Measurements from ENCODE around the gene RBPJ.

RBPJ gene

DNA sequence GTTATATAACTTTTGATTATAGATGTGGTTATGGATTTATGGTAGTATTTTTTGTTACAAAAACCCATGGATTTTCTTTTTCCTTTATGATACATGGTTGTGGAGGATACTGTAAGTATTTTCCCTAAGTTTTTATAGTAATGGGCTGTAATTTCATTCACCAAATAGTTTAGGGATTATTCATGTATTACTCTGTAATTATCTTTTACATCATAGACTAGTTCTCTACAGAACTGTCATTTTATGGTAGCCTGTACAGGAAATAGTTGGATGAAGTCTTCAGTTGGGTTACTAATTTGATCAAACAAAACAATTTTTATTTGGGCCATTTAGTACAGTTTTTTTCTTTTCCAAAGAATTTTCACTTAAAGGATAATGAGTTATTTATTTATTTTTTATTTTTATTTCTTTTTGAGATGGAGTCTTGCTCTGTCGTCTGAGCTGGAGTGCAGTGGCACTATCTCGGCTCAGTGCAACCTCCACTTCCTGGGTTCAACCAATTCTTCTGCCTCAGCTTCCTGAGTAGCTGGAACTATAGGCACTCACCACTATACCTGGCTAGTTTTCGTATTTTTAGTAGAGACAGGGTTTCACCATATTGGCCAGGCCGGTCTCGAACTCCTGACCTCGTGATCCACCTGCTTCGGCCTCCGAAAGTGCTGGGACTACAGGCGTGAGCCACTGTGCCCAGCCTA, 42.1 kb downstream of the RBPJ start:
- TF ChIP-seq, protein P1, sequence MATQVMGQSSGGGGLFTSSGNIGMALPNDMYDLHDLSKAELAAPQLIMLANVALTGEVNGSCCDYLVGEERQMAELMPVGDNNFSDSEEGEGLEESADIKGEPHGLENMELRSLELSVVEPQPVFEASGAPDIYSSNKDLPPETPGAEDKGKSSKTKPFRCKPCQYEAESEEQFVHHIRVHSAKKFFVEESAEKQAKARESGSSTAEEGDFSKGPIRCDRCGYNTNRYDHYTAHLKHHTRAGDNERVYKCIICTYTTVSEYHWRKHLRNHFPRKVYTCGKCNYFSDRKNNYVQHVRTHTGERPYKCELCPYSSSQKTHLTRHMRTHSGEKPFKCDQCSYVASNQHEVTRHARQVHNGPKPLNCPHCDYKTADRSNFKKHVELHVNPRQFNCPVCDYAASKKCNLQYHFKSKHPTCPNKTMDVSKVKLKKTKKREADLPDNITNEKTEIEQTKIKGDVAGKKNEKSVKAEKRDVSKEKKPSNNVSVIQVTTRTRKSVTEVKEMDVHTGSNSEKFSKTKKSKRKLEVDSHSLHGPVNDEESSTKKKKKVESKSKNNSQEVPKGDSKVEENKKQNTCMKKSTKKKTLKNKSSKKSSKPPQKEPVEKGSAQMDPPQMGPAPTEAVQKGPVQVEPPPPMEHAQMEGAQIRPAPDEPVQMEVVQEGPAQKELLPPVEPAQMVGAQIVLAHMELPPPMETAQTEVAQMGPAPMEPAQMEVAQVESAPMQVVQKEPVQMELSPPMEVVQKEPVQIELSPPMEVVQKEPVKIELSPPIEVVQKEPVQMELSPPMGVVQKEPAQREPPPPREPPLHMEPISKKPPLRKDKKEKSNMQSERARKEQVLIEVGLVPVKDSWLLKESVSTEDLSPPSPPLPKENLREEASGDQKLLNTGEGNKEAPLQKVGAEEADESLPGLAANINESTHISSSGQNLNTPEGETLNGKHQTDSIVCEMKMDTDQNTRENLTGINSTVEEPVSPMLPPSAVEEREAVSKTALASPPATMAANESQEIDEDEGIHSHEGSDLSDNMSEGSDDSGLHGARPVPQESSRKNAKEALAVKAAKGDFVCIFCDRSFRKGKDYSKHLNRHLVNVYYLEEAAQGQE (IDR thresholded peaks at IDR 0.05; ENCODE audit: insufficient read depth in 1 of 2, low read depth in 2 of 2, low read length in 2 of 2): no peak
- TF ChIP-seq FOXP2 (optimal IDR thresholded peaks at IDR 0.05; ENCODE audit: borderline replicate concordance, extremely low read depth, extremely low read length, insufficient read depth) (no peak), TAF1 (IDR thresholded peaks at IDR 0.05; ENCODE audit: borderline replicate concordance, insufficient read depth, low read length) (no peak), POLR2AphosphoS5 (IDR thresholded peaks at IDR 0.05; ENCODE audit: low read depth, low read length) (no peak), SIN3A (IDR thresholded peaks at IDR 0.05; ENCODE audit: borderline replicate concordance, insufficient read depth, low read length) (no peak)

DNA sequence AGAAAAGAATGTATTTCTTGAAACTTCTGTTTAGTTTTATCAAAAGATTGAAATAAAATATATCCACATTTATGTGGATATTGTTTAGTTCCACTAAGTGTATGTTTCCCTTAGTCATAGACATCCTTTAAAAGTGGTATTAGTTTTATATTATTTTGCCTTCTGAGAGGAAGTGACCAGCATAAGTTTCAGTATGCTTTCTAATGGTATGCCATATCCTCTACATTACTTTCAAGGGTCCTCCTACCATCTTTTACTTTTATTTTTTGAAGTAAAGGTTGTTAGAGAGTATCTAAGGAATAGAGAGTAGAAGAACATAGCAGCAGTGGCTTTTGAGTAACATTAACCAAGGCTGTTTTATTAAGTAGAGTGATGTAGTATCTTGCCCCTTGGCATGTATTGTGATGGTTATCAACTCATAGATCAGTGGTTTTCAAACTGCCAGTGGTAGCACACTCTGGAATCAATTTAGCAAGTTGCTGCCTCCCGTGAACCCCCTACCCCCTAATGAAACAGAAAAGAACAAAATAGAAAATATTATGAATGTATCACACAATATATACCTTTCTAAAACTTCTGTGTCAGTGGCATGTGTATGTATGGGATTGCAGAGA, 44.8 kb downstream of the RBPJ start:
- no peak for TF ChIP-seq FOXP2 (optimal IDR thresholded peaks at IDR 0.05; ENCODE audit: borderline replicate concordance, extremely low read depth, extremely low read length, insufficient read depth)
- no peak for TF ChIP-seq POLR2AphosphoS5 (IDR thresholded peaks at IDR 0.05; ENCODE audit: low read depth, low read length)
- no peak for TF ChIP-seq SIN3A (IDR thresholded peaks at IDR 0.05; ENCODE audit: borderline replicate concordance, insufficient read depth, low read length)
- no peak for TF ChIP-seq TAF1 (IDR thresholded peaks at IDR 0.05; ENCODE audit: borderline replicate concordance, insufficient read depth, low read length)
- TF ChIP-seq, protein P1 (IDR thresholded peaks at IDR 0.05; ENCODE audit: insufficient read depth in 1 of 2, low read depth in 2 of 2, low read length in 2 of 2): no peak

DNA sequence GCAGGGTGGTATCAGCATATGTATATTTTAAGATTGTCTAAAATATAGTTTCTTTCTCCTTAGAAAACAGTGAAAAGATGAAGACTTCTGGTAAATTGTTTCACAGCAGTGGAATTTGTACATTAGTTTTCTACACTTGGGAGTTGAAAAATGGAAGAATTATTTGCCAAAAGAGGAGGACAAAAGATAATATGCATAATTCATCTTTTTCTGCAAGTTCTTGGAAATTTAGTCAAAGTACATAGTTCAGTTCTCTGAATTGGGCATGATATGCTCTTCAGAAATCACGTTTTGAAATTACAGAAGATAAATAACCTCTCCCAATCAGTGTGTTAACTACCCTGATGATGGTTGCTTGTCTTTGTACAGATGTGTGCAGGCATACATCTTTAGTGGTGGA, 47.0 kb downstream of the RBPJ start:
- TF ChIP-seq, protein P1 (IDR thresholded peaks at IDR 0.05; ENCODE audit: insufficient read depth in 1 of 2, low read depth in 2 of 2, low read length in 2 of 2): no peak

DNA sequence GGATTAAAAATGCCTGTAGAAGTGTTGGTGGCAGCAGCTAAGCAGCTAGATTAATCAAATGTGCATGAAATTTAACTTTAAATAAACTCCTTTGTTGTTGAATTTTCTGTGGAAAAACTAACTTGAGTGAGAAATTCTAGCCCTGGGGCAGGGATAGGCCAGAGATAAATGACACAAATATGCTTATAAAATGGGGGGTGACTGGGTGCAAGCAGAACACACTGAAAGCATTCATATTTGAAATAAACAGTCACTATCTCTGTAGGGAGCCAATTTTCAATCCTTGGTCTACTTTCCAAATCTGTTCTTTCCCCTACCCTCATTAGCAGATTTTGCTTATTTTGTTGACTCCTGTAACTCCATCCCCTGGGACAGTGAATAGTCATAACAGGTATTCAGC, 47.9 kb downstream of the RBPJ start:
- TF ChIP-seq, protein P1 (IDR thresholded peaks at IDR 0.05; ENCODE audit: insufficient read depth in 1 of 2, low read depth in 2 of 2, low read length in 2 of 2): no peak
- TF ChIP-seq TAF1 (IDR thresholded peaks at IDR 0.05; ENCODE audit: borderline replicate concordance, insufficient read depth, low read length) (no peak), POLR2AphosphoS5 (IDR thresholded peaks at IDR 0.05; ENCODE audit: low read depth, low read length) (no peak), FOXP2 (optimal IDR thresholded peaks at IDR 0.05; ENCODE audit: borderline replicate concordance, extremely low read depth, extremely low read length, insufficient read depth) (no peak), SIN3A (IDR thresholded peaks at IDR 0.05; ENCODE audit: borderline replicate concordance, insufficient read depth, low read length) (no peak)

All from PFSK-1 (cell line).